ENCODE measurements around the gene KRT33A. TPM values are rescaled to one million over a fixed set of nuclear protein-coding genes. Genes with fewer than 3 reads are reported as not detected.

The KRT33A gene
- total and polyA plus RNA-seq, 10 donors: not detected

DNA sequence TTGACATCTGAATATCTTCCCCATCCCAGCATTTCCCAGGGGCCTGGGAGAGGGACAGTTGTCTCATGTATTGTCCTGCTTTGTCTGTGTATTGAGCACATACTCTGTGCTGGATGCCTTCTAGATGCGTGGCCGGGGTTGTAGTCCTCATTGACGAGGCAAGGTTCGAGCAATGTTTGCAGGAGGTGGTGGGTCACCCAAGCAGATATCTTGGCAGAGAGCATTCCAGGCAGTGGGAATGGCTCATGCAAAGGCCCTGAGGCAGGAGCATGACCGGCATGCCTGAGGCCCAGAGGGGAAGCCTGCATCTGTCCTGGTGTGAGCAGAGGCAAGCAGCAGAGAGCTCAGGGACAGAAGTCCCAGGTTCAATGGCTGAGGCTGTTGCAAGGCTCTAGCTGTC, 17.5 kb downstream of the KRT33A start:
- no peak overlapping the region for H3K27ac ChIP-seq
- intact Hi-C loops (cut with DNase I; ENCODE audit: low total_unique reads): no loop called here
- WGBS, 5 donors: 94 to 96% (median 96%) methylated on average over 4 to 5 of the region's 5 CpGs

DNA sequence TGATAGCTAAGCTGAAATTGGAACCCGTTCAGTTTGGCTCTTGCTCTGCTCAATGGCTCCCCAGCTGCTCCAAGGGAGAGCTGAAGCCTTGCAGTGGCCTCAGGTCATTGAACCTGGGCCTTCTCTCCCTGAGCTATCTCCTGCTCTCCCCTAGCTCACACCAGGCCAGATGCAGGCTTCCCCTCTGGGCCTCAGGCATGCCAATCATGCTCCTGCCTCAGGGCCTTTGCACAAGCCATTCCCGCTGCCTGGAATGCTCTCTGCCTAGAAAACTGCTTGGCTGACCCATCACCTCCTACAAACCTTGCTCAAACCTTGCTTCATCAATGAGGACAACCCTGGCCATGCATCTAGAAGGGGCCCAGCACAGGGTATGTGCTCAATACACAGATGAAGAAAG, 18.4 kb downstream of the KRT33A start:
- intact Hi-C loops (cut with DNase I; ENCODE audit: low total_unique reads): no loop called here
- Histone ChIP-seq H3K36me3 (no peaks in the 10 kb centered on the region), H3K9me3 (no peaks in the 10 kb centered on the region), H3K4me1 (no peaks in the 10 kb centered on the region), H3K27ac (no peak overlapping the region), H3K4me3 (no peak overlapping the region), H3K27me3 (replicated peaks in 1 of 7) (peaks cover 0 to 6% (median 0%) of the 10 kb centered on the region in 7 donors)
- 71 to 86% (median 77%) methylated on average over 1 to 2 of the region's 2 CpGs for WGBS, 5 donors
- TF ChIP-seq POLR2AphosphoS5 (IDR thresholded peaks at IDR 0.05) (no peak), POLR2A (IDR thresholded peaks at IDR 0.05) (no peak)
- TF ChIP-seq, protein P1, sequence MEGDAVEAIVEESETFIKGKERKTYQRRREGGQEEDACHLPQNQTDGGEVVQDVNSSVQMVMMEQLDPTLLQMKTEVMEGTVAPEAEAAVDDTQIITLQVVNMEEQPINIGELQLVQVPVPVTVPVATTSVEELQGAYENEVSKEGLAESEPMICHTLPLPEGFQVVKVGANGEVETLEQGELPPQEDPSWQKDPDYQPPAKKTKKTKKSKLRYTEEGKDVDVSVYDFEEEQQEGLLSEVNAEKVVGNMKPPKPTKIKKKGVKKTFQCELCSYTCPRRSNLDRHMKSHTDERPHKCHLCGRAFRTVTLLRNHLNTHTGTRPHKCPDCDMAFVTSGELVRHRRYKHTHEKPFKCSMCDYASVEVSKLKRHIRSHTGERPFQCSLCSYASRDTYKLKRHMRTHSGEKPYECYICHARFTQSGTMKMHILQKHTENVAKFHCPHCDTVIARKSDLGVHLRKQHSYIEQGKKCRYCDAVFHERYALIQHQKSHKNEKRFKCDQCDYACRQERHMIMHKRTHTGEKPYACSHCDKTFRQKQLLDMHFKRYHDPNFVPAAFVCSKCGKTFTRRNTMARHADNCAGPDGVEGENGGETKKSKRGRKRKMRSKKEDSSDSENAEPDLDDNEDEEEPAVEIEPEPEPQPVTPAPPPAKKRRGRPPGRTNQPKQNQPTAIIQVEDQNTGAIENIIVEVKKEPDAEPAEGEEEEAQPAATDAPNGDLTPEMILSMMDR (IDR thresholded peaks at IDR 0.05 in 8 of 11, conservative IDR thresholded peaks at IDR 0.05 in 3 of 11): no peak
- DNase-seq: no peak

More for the DNA sequence above, 17.5 kb downstream of the KRT33A start:
- Histone ChIP-seq H3K4me1 (no peaks in the 10 kb centered on the region), H3K36me3 (no peaks in the 10 kb centered on the region), H3K27me3 (replicated peaks in 1 of 7) (peaks cover 0 to 6% (median 0%) of the 10 kb centered on the region in 7 donors), H3K9me3 (no peaks in the 10 kb centered on the region), H3K4me3 (no peak overlapping the region)
- DNase-seq: no peak
- TF ChIP-seq, protein P1 (IDR thresholded peaks at IDR 0.05 in 8 of 11, conservative IDR thresholded peaks at IDR 0.05 in 3 of 11): no peak
- TF ChIP-seq POLR2AphosphoS5 (IDR thresholded peaks at IDR 0.05) (no peak), POLR2A (IDR thresholded peaks at IDR 0.05) (no peak)

DNA sequence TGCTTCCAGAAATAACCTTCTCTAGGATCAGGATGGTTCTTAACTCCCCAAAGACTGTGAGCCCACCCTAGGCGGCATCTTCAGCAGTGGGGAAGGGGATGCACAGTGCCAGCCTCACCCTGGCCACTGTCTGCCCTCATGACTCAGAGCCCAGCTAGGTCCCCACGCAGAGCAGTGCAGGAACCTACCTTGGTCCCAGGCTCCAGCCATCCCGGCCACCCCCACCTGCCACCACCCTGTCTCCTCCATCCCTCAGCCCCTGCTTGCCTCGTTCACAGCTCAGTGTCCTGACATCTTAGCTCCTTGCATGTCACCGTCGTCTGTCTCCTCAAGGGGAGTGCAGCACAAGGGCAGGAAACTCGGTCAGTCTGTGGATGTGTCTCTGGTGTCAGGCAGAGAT, 19.0 kb downstream of the KRT33A start:
- peaks cover 0 to 6% (median 0%) of the 10 kb centered on the region in 7 donors for H3K27me3 ChIP-seq (replicated peaks in 1 of 7)
- 65 to 85% (median 78%) methylated on average over 6 to 7 of the region's 7 CpGs for WGBS, 5 donors
- no peak for DNase-seq
- no peaks in the 10 kb centered on the region for H3K4me1 ChIP-seq
- H3K27ac ChIP-seq: no peak overlapping the region
- no peaks in the 10 kb centered on the region for H3K9me3 ChIP-seq
- no peak for TF ChIP-seq POLR2A (IDR thresholded peaks at IDR 0.05)
- H3K36me3 ChIP-seq: no peaks in the 10 kb centered on the region
- H3K4me3 ChIP-seq: no peak overlapping the region
- intact Hi-C loops (cut with DNase I; ENCODE audit: low total_unique reads): no loop called here

DNA sequence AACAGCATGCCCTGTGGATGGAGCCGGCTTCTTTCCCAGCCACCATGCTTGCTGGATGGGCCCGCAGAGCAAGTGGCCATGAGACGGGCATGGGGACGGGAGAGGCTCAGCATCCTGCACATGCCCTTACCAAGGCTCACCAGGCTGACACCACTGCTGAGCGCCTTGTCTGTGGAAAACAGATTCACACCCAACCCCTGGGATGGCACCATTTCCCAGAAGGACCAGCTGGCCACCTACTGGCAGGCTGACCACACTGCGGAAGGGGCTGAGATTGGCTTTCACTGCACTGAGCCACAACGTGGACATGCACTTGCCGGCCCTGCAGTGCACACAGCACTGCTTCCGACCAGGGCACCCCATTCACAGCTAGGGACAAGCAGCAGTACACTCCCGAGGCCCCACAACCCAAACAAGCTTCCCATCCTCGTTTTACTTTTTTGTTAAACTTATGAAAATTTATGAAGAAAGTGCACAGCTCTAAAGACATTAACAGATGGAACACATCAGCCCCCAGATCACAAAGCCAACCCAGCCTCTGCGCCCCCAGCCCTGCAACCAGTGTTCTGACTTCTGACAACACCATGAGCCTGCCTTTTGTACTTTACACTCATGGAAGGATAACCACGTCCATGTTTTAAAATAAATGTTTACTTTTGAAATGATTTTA, 21.2 kb downstream of the KRT33A start:
- no peak for DNase-seq
- H3K9me3 ChIP-seq: no peaks in the 10 kb centered on the region
- intact Hi-C loops (cut with DNase I; ENCODE audit: low total_unique reads): loop anchor here (10.0 kb wide), 1 partner anchor 525 kb away; no protein-coding TSS in a partner anchor
- H3K27me3 ChIP-seq (replicated peaks in 1 of 7): no peaks in the 10 kb centered on the region
- no peaks in the 10 kb centered on the region for H3K4me1 ChIP-seq
- H3K4me3 ChIP-seq: no peak overlapping the region
- TF ChIP-seq POLR2A (IDR thresholded peaks at IDR 0.05): no peak
- TF ChIP-seq, protein P1 (IDR thresholded peaks at IDR 0.05 in 8 of 11, conservative IDR thresholded peaks at IDR 0.05 in 3 of 11): peak; percentile 12 to 77 (median 62)
- no peak overlapping the region for H3K27ac ChIP-seq
- no peaks in the 10 kb centered on the region for H3K36me3 ChIP-seq
- 49 to 68% (median 59%) methylated on average over 12 to 13 of the region's 13 CpGs for WGBS, 5 donors
